CD4-positive, alpha-beta T cell treated with Interleukin-6 for 4 hours (primary cell): ENCODE data around the gene ITPR3.

Experiments used
- DNase-seq: peaks from one replicate; pipeline ENCODE4 v3.0.0-alpha.2; 2020; ENCODE audit warnings: mixed read lengths

ITPR3 gene

GRCh38 chr6:33591424-33592032 is 29.6 kb upstream of the ITPR3 start:
- DNase-seq, result no peak

DNA sequence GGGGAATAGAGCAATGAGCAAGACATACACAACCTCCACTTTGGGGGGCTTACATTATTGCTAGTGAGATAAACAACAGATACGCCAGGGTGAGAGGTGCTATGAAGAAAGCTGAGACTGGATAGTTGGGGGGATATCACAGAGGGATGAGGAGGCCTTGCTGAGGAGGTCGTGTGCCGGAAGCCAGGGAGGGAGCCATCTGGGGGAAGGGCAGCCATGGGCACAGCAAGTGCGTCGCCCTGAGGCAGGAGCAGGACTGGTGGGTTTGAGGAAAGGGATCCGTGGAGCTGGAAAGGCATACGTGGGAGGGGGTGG is 28.9 kb upstream of the ITPR3 start:
- no peak for DNase-seq

- peak; percentile 79 for DNase-seq
Measured at GRCh38 chr6:33592595-33593413, 28.3 kb upstream of the ITPR3 start.

DNA sequence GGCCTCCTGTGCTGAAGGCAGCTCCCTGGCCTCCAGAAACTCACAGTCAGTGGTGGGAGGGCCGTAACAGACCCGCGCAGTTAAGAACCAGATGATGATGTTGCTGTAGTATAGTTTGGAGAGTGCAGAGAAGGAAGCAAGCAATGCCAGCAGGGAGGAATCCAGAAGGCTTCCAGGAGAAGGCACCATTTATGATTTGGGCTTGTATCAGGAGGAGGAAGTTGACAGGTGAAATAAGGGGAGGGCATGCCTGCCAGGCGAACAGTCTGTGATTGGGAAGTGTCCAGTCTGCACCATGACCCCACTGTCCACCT is 27.8 kb upstream of the ITPR3 start:
- DNase-seq, result no peak

DNA sequence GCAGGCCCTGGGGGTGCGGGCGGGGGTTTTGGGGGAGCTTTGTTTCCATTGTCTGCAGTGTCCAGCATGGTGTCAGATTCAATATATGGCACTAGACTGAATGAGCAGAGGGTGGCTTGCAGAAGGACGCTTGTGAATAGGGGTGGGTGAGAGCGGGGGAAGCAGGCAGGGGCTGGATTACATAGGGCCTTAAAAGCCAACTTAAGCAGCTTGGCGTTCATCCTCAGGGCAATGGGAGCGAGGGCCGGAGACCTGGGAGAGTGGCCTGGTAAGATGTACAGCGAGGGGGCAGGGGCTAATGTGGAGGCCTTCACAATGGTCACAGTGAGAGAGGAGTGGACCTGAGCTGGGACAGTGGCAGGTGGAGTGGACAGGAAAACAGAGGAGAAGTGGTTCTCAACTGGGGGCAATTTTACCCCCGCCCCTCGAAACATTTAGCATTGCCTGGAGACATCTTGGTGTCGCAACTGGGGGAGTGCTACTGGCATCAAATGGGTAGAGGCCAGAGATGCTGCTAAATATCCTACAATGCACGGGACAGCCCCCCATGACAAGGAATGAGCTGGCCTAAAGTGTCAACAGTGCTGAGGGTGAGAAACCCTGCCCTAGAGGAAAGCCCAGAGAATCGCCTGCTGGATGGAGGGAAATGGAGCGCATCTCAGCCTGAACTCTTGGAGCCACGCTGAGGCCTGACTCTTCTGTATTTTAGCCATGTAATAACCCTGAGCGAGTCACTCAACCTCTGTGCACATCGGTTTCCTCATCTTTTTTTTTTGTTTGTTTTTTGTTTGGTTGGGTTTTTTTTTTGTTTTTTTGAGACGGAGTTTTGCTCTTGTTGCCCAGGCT is 25.9 kb upstream of the ITPR3 start:
- no peak for DNase-seq

- peak; percentile 43 for DNase-seq
Measured at GRCh38 chr6:33596894-33597293, 24.2 kb upstream of the ITPR3 start.

GRCh38 chr6:33597551-33598322 is 23.4 kb upstream of the ITPR3 start:
- DNase-seq, result no peak

GRCh38 chr6:33599413-33599938 is 21.6 kb upstream of the ITPR3 start:
- DNase-seq, result no peak

GRCh38 chr6:33600761-33601160 is 20.4 kb upstream of the ITPR3 start:
- DNase-seq, result no peak

DNA sequence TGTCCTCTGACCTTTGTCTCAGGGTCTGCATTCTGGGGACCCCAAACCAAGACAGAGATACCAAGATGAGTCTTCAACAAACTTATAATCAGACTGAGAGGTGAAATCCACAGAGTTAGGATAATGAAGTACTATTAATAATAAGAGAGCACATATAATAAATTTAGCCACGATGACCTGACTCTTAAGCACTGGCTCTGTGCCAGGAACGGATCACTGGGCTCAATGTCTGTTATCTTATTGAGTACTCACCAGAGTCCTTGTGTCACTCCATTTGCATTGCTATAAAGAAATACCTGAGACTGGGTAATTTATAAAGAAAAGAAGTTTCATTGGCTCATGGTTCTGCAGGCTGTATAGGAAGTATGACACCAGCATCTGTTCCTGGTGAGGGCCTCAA is 18.9 kb upstream of the ITPR3 start:
- DNase-seq, result no peak

DNA sequence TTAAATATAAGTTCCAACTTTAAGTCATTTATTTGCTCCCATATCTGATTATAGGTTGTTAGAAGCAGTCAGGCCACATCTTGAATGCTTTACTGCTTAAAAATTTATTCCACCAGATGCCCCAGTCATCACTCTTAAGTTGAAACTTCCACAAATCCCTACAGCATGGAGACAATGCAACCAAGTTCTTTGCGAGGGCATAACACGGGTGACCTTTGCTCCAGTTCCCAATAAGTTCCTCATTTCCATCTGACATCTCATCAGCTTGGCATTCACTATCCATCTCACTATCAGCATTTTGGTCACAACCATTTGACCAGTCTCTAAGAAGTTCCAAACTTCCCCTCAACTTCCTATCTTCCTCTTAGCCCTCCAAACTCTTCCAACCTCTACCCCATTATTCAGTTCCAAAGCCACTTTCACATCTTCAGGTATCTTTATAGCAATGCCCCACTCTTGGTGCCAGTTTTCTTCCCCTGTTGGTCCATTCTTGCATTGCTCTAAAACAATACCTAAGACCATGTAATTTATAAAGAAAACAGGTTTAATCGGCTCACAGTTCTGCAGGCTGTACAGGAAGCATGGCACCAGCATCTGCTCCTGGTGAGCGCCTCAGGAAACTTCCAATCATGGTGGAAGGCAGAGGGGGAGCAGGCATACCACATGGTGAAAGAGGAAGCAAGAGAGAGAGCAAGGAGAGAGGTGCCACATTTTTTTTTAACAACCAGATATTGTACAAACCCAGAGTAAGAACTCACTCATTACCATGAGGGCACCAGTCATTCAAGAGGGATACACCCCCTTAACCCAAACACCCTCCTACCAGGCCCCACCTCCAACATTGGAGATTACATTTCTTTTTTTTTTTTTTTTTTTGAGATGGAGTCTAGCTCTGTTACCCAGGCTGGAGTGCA is 15.9 kb upstream of the ITPR3 start:
- no peak for DNase-seq

GRCh38 chr6:33606642-33607041 is 14.5 kb upstream of the ITPR3 start:
- no peak for DNase-seq

- DNase-seq, result no peak
Measured at GRCh38 chr6:33607126-33607783, 13.9 kb upstream of the ITPR3 start.

- peak; percentile 61 for DNase-seq
Measured at GRCh38 chr6:33607784-33608161, 13.3 kb upstream of the ITPR3 start.

DNA sequence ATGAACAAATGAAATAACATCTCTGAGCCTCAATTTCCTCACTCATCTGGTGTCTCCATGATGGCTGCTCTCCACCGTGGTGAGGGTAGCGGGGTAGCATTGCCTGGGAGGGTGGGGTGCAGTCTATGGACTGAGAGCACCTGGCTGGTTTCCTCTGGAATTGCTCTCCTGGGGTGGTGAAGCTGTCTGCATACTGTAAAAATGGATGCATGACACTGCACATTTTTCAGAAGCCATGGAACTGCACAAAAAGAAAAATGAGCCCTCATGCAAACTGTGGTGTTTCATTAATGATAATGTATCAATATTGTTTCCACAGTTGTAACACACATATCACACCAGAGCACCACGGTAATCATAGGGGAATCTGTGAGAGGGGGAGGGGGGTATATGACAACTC is 12.1 kb upstream of the ITPR3 start:
- no peak for DNase-seq

DNA sequence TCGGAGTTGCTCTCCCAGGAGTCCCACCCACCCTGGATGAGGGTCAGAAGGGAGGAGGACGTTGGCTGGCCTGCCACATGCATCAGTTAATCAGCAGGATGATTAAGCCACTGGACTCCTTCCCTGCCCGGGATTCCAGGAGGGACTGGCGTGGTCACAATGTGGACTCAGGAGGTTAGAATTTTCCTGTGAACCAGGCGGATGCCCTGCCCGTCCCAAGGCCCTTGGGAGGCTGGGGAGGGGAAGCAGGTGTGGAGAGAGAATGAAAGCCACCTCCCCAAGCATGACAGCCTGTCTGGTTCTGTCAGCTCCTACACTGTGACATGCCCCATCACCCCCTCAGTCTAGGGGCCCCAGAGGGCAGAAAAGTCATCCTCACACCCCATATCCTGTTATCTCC is 11.6 kb upstream of the ITPR3 start:
- DNase-seq, result no peak

DNA sequence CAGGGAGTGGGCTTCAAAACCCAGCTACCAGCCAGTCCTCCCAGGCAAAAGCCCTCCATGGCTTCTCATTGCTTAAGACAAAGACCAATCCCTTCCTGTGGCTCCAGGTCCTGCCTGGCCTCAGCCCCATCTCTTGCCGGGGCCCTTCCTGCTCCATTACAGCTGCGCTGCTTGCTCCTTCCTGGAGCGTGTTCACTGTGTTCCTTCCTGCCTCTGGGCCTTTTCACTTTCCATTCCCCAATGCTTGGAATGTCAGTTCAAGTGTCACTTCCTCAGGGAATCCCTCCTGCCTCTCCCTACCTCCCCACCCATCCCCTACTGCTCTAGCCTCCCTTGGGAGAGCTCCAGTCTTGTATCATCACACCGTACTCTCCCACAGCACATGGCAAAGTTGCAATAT is 11.1 kb upstream of the ITPR3 start:
- DNase-seq, result no peak

DNA sequence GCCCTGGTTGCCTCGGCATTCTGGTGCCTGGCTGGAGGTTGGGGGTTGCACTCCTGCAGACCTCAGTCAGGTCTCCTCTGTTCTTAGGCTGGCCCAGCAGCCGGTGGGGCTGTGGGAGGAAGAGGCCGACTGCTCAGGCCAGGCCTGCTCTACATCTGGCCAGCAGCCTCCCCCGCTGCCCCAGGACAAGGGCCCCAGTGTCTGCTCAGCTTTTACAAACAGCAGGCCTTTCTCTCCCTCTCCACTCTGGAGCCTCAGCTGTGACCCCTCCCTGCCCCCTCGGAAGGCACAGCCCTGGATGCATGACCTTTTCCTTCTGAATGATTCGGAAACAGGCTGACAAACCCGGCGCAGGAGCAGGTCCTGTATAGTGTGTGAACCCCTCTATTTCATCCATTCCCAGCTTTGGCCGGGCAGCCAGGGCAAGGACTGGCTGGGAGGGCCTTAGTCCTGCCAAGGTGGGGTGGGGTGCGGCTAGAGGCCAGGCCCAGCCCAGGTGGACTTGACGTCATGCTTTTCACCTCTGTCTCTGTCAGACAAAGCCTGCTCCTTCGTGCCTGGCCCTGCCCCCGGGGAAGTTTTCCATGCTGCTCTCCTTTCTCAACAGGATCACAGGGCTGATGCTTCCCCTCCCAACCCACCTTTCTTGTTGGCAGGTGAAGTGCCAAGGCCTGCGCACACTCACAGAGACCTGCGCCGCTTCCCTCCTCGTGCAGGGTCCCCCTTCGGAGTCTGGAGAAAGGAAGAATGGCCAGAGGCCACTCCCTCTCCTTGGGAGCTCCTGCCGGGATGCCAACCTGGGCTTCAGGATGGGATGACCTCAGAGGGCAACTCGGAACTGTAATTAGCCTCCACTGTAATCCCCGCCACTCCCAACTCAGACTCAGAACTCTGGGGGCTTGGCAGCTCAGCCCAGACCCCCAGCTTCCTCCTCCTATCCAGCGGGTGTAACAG is 10.1 kb upstream of the ITPR3 start:
- DNase-seq, result no peak

DNA sequence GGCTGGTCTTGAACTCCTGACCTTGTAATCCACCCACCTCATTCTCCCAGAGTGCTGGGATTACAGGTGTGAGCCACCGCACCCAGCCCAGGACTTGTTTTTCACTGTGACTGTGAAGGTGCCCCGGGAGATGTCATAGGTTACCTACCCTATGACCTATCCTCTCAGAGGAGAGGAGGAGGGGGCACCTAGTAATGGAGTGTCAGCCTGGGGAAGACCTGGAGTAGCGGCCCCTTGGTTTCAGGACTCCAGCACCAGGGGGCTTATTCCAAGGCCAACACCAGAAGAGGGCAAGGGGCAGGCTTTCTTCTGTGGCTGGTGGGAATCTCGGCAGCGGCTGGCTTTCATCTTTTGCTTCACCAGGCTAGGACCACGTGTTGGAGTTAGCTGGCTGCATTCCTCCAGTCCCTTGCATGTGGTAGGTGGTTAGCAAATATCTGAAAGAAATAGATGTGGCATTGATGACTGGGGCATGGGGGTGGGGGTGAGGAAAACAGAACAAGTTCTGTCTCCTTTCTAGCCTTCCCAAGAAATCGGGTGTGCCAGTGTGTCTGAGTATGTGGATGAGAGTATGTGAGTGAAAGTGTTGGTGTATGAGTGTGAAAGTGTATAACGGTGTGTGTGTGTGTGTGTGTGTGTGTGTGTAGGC is 7.9 kb upstream of the ITPR3 start:
- DNase-seq, result no peak

GRCh38 chr6:33613795-33614168 is 7.3 kb upstream of the ITPR3 start:
- no peak for DNase-seq
